ENCODE measurements around the gene FAM83C. TPM values are rescaled to one million over a fixed set of nuclear protein-coding genes. Genes with fewer than 3 reads are reported as not detected.

Gene FAM83C
- total RNA-seq, 1 experiment from 2014 or later: not detected

- CTCF ChIA-PET: no interaction called here
- H3K4me1 ChIP-seq (ENCODE audit: control insufficient read depth in 1 of 2, insufficient read depth in 2 of 2, low read length in 2 of 2): peaks cover 0 to 3% of the 10 kb centered on the region in 2 experiments; a peak in 1 of 4 replicates
Observed at GRCh38 chr20:35253010-35253409, 39.2 kb downstream of the FAM83C start.

More at GRCh38 chr20:35253010-35253409, 39.2 kb downstream of the FAM83C start:
- Histone ChIP-seq H3K79me2 (ENCODE audit: insufficient read depth, low read length) (no peaks in the 10 kb centered on the region), H3K4me2 (ENCODE audit: low read length) (no peak overlapping the region), H3K27ac (ENCODE audit: low read depth, low read length) (no peak overlapping the region), H2AFZ (ENCODE audit: low read depth, low read length, poor library complexity, severe bottlenecking) (no peak overlapping the region), H3K9me3 (ENCODE audit: control insufficient read depth in 1 of 2, insufficient read depth in 1 of 2, low read depth in 1 of 2, low read length in 2 of 2) (no peaks in the 10 kb centered on the region), H4K20me1 (ENCODE audit: insufficient read depth) (no peaks in the 10 kb centered on the region), H3K27me3 (ENCODE audit: insufficient read depth, low read length) (no peaks in the 10 kb centered on the region), H3K9ac (ENCODE audit: low read length) (no peak overlapping the region), H3K4me3 (replicated peaks in 1 of 2; ENCODE audit: low read depth in 1 of 2, low read length in 2 of 2) (no peak overlapping the region), H3K9me2 (ENCODE audit: insufficient read depth) (no peaks in the 10 kb centered on the region), H3K36me3 (ENCODE audit: control insufficient read depth in 1 of 2, insufficient read depth in 2 of 2, low read length in 2 of 2) (no peaks in the 10 kb centered on the region)
- no TSS peak for BruUV-seq (replicated peaks)
- intact Hi-C loops (cut with micrococcal nuclease): no loop called here
- ChIA-PET POLR2A (no interaction called here), RAD21 (ENCODE audit: low non-redundant PET in 1 of 2, low total read pairs in 2 of 2, uncharacterized antibody in 2 of 2, unreplicated experiment in 2 of 2) (no interaction called here)
- no peak for ATAC-seq
- no peak for DNase-seq (ENCODE audit: low read depth, low spot score)
- TF ChIP-seq EZH2 (IDR thresholded peaks at IDR 0.05) (no peak), SP1 (IDR thresholded peaks at IDR 0.05; ENCODE audit: low read depth) (no peak), SRF (IDR thresholded peaks at IDR 0.05; ENCODE audit: low read depth) (no peak), RAD21 (IDR thresholded peaks at IDR 0.05; ENCODE audit: low read depth) (no peak), ELF1 (IDR thresholded peaks at IDR 0.05; ENCODE audit: borderline replicate concordance, low read depth) (no peak), MAX (IDR thresholded peaks at IDR 0.05) (no peak), EZH2phosphoT487 (IDR thresholded peaks at IDR 0.05; ENCODE audit: borderline replicate concordance) (no peak), SIN3A (IDR thresholded peaks at IDR 0.05; ENCODE audit: low read depth) (no peak), CBX3 (IDR thresholded peaks at IDR 0.05; ENCODE audit: low read depth) (no peak), POLR2A (IDR thresholded peaks at IDR 0.05; ENCODE audit: borderline replicate concordance, extremely low read depth, insufficient read depth, insufficient read length) (no peak), TCF7L2 (IDR thresholded peaks at IDR 0.05; ENCODE audit: borderline replicate concordance, extremely low read depth, insufficient read depth, insufficient read length) (no peak), ATF3 (IDR thresholded peaks at IDR 0.05) (no peak), EGR1 (IDR thresholded peaks at IDR 0.05; ENCODE audit: low read depth) (no peak), YY1 (IDR thresholded peaks at IDR 0.05; ENCODE audit: extremely low read depth, insufficient replicate concordance, low read depth, low read length) (no peak), CTCF (IDR thresholded peaks at IDR 0.05 in 2 of 3, conservative IDR thresholded peaks at IDR 0.05 in 1 of 3; ENCODE audit: borderline replicate concordance in 1 of 3, insufficient read depth in 1 of 3, low read depth in 2 of 3, low read length in 2 of 3) (no peak), CEBPB (IDR thresholded peaks at IDR 0.05; ENCODE audit: low read depth) (no peak)
- TF ChIP-seq, protein P1, sequence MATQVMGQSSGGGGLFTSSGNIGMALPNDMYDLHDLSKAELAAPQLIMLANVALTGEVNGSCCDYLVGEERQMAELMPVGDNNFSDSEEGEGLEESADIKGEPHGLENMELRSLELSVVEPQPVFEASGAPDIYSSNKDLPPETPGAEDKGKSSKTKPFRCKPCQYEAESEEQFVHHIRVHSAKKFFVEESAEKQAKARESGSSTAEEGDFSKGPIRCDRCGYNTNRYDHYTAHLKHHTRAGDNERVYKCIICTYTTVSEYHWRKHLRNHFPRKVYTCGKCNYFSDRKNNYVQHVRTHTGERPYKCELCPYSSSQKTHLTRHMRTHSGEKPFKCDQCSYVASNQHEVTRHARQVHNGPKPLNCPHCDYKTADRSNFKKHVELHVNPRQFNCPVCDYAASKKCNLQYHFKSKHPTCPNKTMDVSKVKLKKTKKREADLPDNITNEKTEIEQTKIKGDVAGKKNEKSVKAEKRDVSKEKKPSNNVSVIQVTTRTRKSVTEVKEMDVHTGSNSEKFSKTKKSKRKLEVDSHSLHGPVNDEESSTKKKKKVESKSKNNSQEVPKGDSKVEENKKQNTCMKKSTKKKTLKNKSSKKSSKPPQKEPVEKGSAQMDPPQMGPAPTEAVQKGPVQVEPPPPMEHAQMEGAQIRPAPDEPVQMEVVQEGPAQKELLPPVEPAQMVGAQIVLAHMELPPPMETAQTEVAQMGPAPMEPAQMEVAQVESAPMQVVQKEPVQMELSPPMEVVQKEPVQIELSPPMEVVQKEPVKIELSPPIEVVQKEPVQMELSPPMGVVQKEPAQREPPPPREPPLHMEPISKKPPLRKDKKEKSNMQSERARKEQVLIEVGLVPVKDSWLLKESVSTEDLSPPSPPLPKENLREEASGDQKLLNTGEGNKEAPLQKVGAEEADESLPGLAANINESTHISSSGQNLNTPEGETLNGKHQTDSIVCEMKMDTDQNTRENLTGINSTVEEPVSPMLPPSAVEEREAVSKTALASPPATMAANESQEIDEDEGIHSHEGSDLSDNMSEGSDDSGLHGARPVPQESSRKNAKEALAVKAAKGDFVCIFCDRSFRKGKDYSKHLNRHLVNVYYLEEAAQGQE (IDR thresholded peaks at IDR 0.05; ENCODE audit: low read depth): no peak
- TF ChIP-seq, protein P2, sequence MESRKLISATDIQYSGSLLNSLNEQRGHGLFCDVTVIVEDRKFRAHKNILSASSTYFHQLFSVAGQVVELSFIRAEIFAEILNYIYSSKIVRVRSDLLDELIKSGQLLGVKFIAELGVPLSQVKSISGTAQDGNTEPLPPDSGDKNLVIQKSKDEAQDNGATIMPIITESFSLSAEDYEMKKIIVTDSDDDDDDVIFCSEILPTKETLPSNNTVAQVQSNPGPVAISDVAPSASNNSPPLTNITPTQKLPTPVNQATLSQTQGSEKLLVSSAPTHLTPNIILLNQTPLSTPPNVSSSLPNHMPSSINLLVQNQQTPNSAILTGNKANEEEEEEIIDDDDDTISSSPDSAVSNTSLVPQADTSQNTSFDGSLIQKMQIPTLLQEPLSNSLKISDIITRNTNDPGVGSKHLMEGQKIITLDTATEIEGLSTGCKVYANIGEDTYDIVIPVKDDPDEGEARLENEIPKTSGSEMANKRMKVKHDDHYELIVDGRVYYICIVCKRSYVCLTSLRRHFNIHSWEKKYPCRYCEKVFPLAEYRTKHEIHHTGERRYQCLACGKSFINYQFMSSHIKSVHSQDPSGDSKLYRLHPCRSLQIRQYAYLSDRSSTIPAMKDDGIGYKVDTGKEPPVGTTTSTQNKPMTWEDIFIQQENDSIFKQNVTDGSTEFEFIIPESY (IDR thresholded peaks at IDR 0.05; ENCODE audit: extremely low read depth, insufficient replicate concordance, low read length): no peak
